Activated CD8-positive, alpha-beta T cell treated with anti-CD3 and anti-CD28 coated beads, Interleukin-2, amount 10 ng/mL, durations not matched to agents 7 days and 5 days (primary cell): ENCODE data around the gene CYTIP. TPM values are rescaled to one million over a fixed set of nuclear protein-coding genes. Genes with fewer than 3 reads are reported as not detected.

Experiments used
- ATAC-seq: fragments of 150-1000 bp; cut with Tn5 transposase; one replicate; pipeline ENCODE4 v1.10.0; 2021; ENCODE audit warnings: moderate library complexity
- CTCF ChIA-PET: fragments of 350-600 bp; sonication (Branson Sonifier 250); formaldehyde crosslinking; loops from one replicate; lab custom pipeline; 2021; ENCODE audit warnings: antibody characterized with exemption; lab: Charles Lee
- POLR2A ChIA-PET: fragments of 350-600 bp; sonication (Branson Sonifier 250); formaldehyde crosslinking; loops from one replicate; lab custom pipeline; 2021; ENCODE audit warnings: antibody characterized with exemption; lab: Charles Lee
- DNase-seq: peaks from one replicate; pipeline ENCODE4 v3.0.0-alpha.2; 2020
- H3K27ac Mint-ChIP-seq: one replicate; pipeline ENCODE4 v1.8.0; 2021; ENCODE audit warnings: mild to moderate bottlenecking, mixed read lengths
- H3K27me3 Mint-ChIP-seq: one replicate; pipeline ENCODE4 v1.8.0; 2021; ENCODE audit warnings: low read depth, mixed read lengths
- H3K36me3 Mint-ChIP-seq: one replicate; pipeline ENCODE4 v1.8.0; 2021; ENCODE audit warnings: low read depth, mixed read lengths
- H3K4me1 Mint-ChIP-seq: one replicate; pipeline ENCODE4 v1.8.0; 2021; ENCODE audit warnings: low read depth, mixed read lengths
- H3K4me3 Mint-ChIP-seq: one replicate; pipeline ENCODE4 v1.8.0; 2021; ENCODE audit warnings: mild to moderate bottlenecking, mixed read lengths
- H3K9me3 Mint-ChIP-seq: one replicate; pipeline ENCODE4 v1.8.0; 2022; ENCODE audit warnings: mixed read lengths; ENCODE audit not compliant: insufficient read depth
- total RNA-seq, 2 experiments: library from RNA; stranded (reverse); gene quantifications; one replicate each; pipeline ENCODE4 v1.2.3, GENCODE V29; 2021

The CYTIP gene
- total RNA-seq, 2 experiments from 2014 or later, result 222 to 227 TPM

DNA sequence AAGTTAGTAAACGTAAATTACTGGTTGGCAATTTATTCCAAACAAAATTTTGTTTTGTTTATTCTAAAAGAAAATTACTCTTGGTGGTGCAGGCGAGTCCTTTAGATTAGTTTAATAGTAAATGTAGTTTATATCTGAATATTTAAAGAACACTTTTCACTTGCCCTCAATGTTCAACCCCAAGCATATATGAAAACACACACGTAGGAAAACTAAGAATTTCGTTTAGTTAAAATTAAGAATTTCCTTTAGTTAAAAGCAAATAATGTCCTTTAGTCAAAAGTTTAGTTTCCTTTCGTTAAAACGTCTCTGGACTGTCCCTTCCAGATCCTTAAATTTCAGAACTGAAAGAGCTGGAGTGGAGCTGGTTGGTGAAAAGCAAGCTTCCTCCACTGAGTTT lies 19.1 kb upstream of the CYTIP start:
- ChIA-PET CTCF (interaction anchor here (1.1 to 6.0 kb wide), 4 partner anchors 15 to 135 kb away, joined by 3 to 40 read pairs (median 10); partner anchors contain the start of gene CYTIP), POLR2A (interaction anchor here (1.0 to 1.1 kb wide), 2 partner anchors 16 to 20 kb away, joined by 3 to 7 read pairs; partner anchors contain the start of gene CYTIP)
- H3K27me3 Mint-ChIP-seq, result no peaks in the 10 kb centered on the region
- H3K36me3 Mint-ChIP-seq, result peaks cover 28% of the 10 kb centered on the region
- peak overlapping the region; percentile 80 for H3K27ac Mint-ChIP-seq
- DNase-seq (no peak), ATAC-seq (no peak)
- peaks cover 93% of the 10 kb centered on the region for H3K4me1 Mint-ChIP-seq
- no peak overlapping the region for H3K4me3 Mint-ChIP-seq
- no peaks in the 10 kb centered on the region for H3K9me3 Mint-ChIP-seq

DNA sequence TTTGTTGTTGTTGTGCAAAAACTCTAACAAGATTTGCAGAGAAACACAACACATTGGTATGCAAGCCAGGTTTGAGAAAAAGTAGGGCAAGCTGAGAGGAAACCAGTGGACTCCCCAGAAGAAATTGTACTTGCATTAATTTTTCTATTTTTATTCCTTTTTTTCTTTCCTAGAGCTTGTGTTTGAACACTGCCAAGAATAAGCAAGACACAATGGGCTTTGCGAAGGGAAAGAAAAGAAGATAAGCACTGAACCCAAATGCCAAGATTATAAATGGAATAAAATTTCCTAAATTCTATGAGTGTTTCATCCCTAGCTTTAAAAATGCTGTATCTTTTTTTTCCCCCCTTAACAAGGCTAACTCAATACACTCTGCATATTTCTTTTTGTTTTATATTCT lies 17.0 kb upstream of the CYTIP start:
- H3K27ac Mint-ChIP-seq, result no peak overlapping the region
- peaks cover 90% of the 10 kb centered on the region for H3K4me1 Mint-ChIP-seq
- no peaks in the 10 kb centered on the region for H3K9me3 Mint-ChIP-seq
- POLR2A ChIA-PET, result interaction anchor here (1.1 to 5.2 kb wide), 4 partner anchors 14 to 20 kb away, joined by 3 to 33 read pairs (median 6); partner anchors contain the start of gene CYTIP
- no peak overlapping the region for H3K4me3 Mint-ChIP-seq
- H3K36me3 Mint-ChIP-seq, result peaks cover 22% of the 10 kb centered on the region
- ATAC-seq (no peak), DNase-seq (no peak)
- CTCF ChIA-PET, result interaction anchor here (0.8 to 3.4 kb wide), 9 partner anchors 14 to 158 kb away, joined by 3 to 17 read pairs (median 7); partner anchors contain the start of gene CYTIP
- no peaks in the 10 kb centered on the region for H3K27me3 Mint-ChIP-seq

DNA sequence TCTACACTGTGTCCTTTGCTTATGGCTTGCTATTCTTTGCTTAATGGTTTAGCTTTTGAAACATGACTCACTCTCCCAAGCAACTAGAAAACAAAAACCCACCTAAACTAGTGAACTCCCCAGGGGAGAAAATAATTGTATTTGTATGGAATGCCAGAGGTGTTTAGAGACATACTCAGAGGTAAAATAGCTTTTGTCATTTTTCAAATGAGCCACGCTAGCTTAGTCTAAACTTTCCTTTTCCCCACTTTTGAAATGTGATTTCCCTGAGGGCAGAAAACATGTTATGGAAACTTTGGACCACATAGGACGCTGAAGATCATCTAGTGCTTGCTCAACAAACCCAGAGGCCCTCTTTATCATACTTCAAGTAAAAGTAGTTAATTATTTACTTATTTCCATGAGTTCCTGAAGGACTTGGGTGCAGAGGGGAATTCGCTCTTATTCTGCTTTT lies 16.5 kb upstream of the CYTIP start:
- ChIA-PET POLR2A (interaction anchor here (1.7 to 5.2 kb wide), 2 partner anchors 17 to 19 kb away, joined by 5 to 33 read pairs; partner anchors contain the start of gene CYTIP), CTCF (interaction anchor here (1.2 to 3.4 kb wide), 9 partner anchors 9 to 158 kb away, joined by 3 to 17 read pairs (median 7); partner anchors contain the start of gene CYTIP)
- Mint-ChIP-seq H3K9me3 (no peaks in the 10 kb centered on the region), H3K27ac (peak overlapping the region; percentile 36), H3K4me1 (peaks cover 89% of the 10 kb centered on the region), H3K27me3 (no peaks in the 10 kb centered on the region), H3K36me3 (peaks cover 19% of the 10 kb centered on the region), H3K4me3 (no peak overlapping the region)
- DNase-seq (no peak), ATAC-seq (no peak)

GRCh38 chr2:157459486-157459885 lies 15.6 kb upstream of the CYTIP start:
- peaks cover 83% of the 10 kb centered on the region for H3K4me1 Mint-ChIP-seq
- no peak for ATAC-seq
- H3K36me3 Mint-ChIP-seq, result peaks cover 17% of the 10 kb centered on the region
- no peaks in the 10 kb centered on the region for H3K9me3 Mint-ChIP-seq
- no peaks in the 10 kb centered on the region for H3K27me3 Mint-ChIP-seq
- H3K4me3 Mint-ChIP-seq, result no peak overlapping the region
- ChIA-PET POLR2A (interaction anchor here (0.6 to 5.2 kb wide), 2 partner anchors 9 to 16 kb away, joined by 3 to 33 read pairs; partner anchors contain the start of gene CYTIP), CTCF (interaction anchor here (1.0 to 3.7 kb wide), 8 partner anchors 10 to 157 kb away, joined by 3 to 26 read pairs (median 10); partner anchors contain the start of gene CYTIP)
- no peak overlapping the region for H3K27ac Mint-ChIP-seq
- no peak for DNase-seq

- H3K4me1 Mint-ChIP-seq, result peaks cover 57% of the 10 kb centered on the region
- H3K27ac Mint-ChIP-seq, result peak overlapping the region; percentile 89
- no peaks in the 10 kb centered on the region for H3K27me3 Mint-ChIP-seq
- H3K4me3 Mint-ChIP-seq, result peak overlapping the region; percentile 69
- ATAC-seq (no peak), DNase-seq (no peak)
- ChIA-PET CTCF (interaction anchor here (0.9 to 4.9 kb wide), 17 partner anchors 8 to 145 kb away, joined by 3 to 40 read pairs (median 6); no protein-coding TSS in a partner anchor), POLR2A (interaction anchor here (0.6 to 6.2 kb wide), 8 partner anchors 9 to 32 kb away, joined by 3 to 53 read pairs (median 10); no protein-coding TSS in a partner anchor)
- H3K9me3 Mint-ChIP-seq, result no peaks in the 10 kb centered on the region
- H3K36me3 Mint-ChIP-seq, result peaks cover 11% of the 10 kb centered on the region
These were observed 3.9 kb upstream of the CYTIP start for GRCh38 chr2:157447741-157448140.

- Mint-ChIP-seq H3K27me3 (no peaks in the 10 kb centered on the region), H3K27ac (peak overlapping the region; percentile 89), H3K9me3 (no peaks in the 10 kb centered on the region), H3K4me1 (peaks cover 52% of the 10 kb centered on the region), H3K36me3 (peaks cover 18% of the 10 kb centered on the region), H3K4me3 (peak overlapping the region; percentile 69)
- POLR2A ChIA-PET, result interaction anchor here (0.9 to 6.2 kb wide), 10 partner anchors 8 to 33 kb away, joined by 3 to 53 read pairs (median 6); no protein-coding TSS in a partner anchor
- ATAC-seq (peak; percentile 24), DNase-seq (no peak)
- CTCF ChIA-PET, result interaction anchor here (0.7 to 4.9 kb wide), 16 partner anchors 10 to 144 kb away, joined by 3 to 40 read pairs (median 6); partner anchors contain the start of gene ERMN
These were observed 3.1 kb upstream of the CYTIP start for GRCh38 chr2:157447031-157447430.

GRCh38 chr2:157444641-157445040 lies 752 bp upstream of the CYTIP start:
- peak; percentile 9 for ATAC-seq
- Mint-ChIP-seq H3K4me3 (peak overlapping the region; percentile 94), H3K27ac (peak overlapping the region; percentile 92), H3K4me1 (peaks cover 38% of the 10 kb centered on the region), H3K36me3 (peaks cover 40% of the 10 kb centered on the region), H3K27me3 (no peaks in the 10 kb centered on the region), H3K9me3 (no peaks in the 10 kb centered on the region)
- CTCF ChIA-PET, result interaction anchor here (1.2 to 7.6 kb wide), 7 partner anchors 16 to 143 kb away, joined by 4 to 73 read pairs (median 8); partner anchors contain the start of gene ERMN
- POLR2A ChIA-PET, result interaction anchor here (0.7 to 14.3 kb wide), 16 partner anchors 12 to 453 kb away, joined by 3 to 258 read pairs (median 15); no protein-coding TSS in a partner anchor
- DNase-seq, result peak; percentile 56

DNA sequence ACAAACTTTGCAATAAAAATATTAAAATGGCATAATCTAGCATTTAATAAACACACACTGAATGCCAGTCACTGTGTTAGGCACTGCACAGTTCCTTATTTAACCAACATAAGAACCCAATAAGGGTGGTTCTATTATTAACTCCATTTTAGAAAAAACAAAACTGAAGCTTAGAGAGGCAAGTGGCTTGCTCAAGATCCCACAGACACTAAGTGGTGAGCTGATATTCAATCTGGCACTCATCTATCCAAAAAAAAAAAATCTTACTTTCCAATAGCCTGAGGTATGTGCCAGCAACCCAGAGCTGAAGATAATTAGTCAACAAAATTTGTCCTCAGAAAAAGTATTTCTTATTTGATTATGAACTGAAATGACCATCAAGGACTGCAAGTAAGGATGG lies 799 bp downstream of the CYTIP start:
- H3K27ac Mint-ChIP-seq, result peak overlapping the region; percentile 92
- H3K9me3 Mint-ChIP-seq, result no peaks in the 10 kb centered on the region
- ChIA-PET POLR2A (interaction anchor here (0.6 to 14.3 kb wide), 24 partner anchors 9 to 455 kb away, joined by 3 to 258 read pairs (median 8); no protein-coding TSS in a partner anchor), CTCF (interaction anchor here (0.6 to 7.6 kb wide), 19 partner anchors 8 to 141 kb away, joined by 3 to 73 read pairs (median 4); partner anchors contain the start of gene ERMN)
- ATAC-seq (no peak), DNase-seq (no peak)
- H3K4me1 Mint-ChIP-seq, result peaks cover 27% of the 10 kb centered on the region
- peak overlapping the region; percentile 94 for H3K4me3 Mint-ChIP-seq
- H3K27me3 Mint-ChIP-seq, result no peaks in the 10 kb centered on the region
- H3K36me3 Mint-ChIP-seq, result peaks cover 55% of the 10 kb centered on the region

- H3K27ac Mint-ChIP-seq, result peak overlapping the region; percentile 92
- peaks cover 27% of the 10 kb centered on the region for H3K4me1 Mint-ChIP-seq
- H3K4me3 Mint-ChIP-seq, result peak overlapping the region; percentile 94
- DNase-seq (no peak), ATAC-seq (no peak)
- CTCF ChIA-PET, result interaction anchor here (0.9 to 7.6 kb wide), 10 partner anchors 9 to 141 kb away, joined by 3 to 73 read pairs (median 6); partner anchors contain the start of gene ERMN
- POLR2A ChIA-PET, result interaction anchor here (0.8 to 14.3 kb wide), 19 partner anchors 10 to 455 kb away, joined by 3 to 258 read pairs (median 14); no protein-coding TSS in a partner anchor
- peaks cover 60% of the 10 kb centered on the region for H3K36me3 Mint-ChIP-seq
- no peaks in the 10 kb centered on the region for H3K27me3 Mint-ChIP-seq
- H3K9me3 Mint-ChIP-seq, result no peaks in the 10 kb centered on the region
These were observed 1.3 kb downstream of the CYTIP start for GRCh38 chr2:157442636-157443035.

GRCh38 chr2:157442191-157442590 lies 1.7 kb downstream of the CYTIP start:
- ATAC-seq, result no peak
- peaks cover 64% of the 10 kb centered on the region for H3K36me3 Mint-ChIP-seq
- H3K9me3 Mint-ChIP-seq, result no peaks in the 10 kb centered on the region
- no peaks in the 10 kb centered on the region for H3K27me3 Mint-ChIP-seq
- H3K4me3 Mint-ChIP-seq, result peak overlapping the region; percentile 94
- H3K27ac Mint-ChIP-seq, result peak overlapping the region; percentile 92
- POLR2A ChIA-PET, result interaction anchor here (1.9 to 14.3 kb wide), 9 partner anchors 9 to 47 kb away, joined by 7 to 258 read pairs (median 33); no protein-coding TSS in a partner anchor
- CTCF ChIA-PET, result interaction anchor here (1.5 to 7.6 kb wide), 5 partner anchors 22 to 118 kb away, joined by 3 to 73 read pairs (median 8); partner anchors contain the start of gene ERMN
- H3K4me1 Mint-ChIP-seq, result peaks cover 23% of the 10 kb centered on the region
- DNase-seq, result no peak

DNA sequence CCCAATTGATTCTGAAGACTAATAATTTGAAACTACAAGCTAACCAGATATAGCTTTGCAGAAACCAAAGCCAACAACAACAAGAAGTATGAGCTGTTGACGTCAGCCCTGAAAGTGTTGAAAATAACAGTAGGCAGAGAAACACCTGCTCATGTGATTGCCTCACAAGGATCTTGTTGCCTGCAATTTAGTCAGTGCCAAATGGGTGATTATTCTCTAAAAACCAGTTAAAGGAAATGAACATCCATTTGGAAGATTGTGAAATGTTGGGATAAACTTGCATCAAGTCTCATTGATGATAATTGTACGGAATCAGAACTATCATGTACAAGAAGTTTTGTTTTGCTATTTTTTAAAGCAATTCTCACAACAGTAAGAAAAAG lies 2.8 kb downstream of the CYTIP start:
- H3K27me3 Mint-ChIP-seq, result no peaks in the 10 kb centered on the region
- H3K4me3 Mint-ChIP-seq, result peak overlapping the region; percentile 94
- CTCF ChIA-PET, result interaction anchor here (0.9 to 7.6 kb wide), 12 partner anchors 15 to 459 kb away, joined by 3 to 73 read pairs (median 6); partner anchors contain the start of gene ERMN
- DNase-seq (peak; percentile 56), ATAC-seq (peak; percentile 14)
- peak overlapping the region; percentile 92 for H3K27ac Mint-ChIP-seq
- H3K4me1 Mint-ChIP-seq, result peaks cover 16% of the 10 kb centered on the region
- H3K36me3 Mint-ChIP-seq, result peaks cover 73% of the 10 kb centered on the region
- H3K9me3 Mint-ChIP-seq, result no peaks in the 10 kb centered on the region
- POLR2A ChIA-PET, result interaction anchor here (0.8 to 14.3 kb wide), 15 partner anchors 8 to 458 kb away, joined by 3 to 258 read pairs (median 22); partner anchors contain the start of gene ERMN
